NCI-H1105 (cell line): ENCODE measurements around the gene MAP7.
"Not testable (repeated sequence)": the region's sequence is repeated elsewhere in the genome, so short reads cannot be mapped to it uniquely, and the experiment has no call there.

Experiments used
- DNase-seq: peaks from one replicate; lab custom pipeline; 2025; lab: John Stamatoyannopoulos, UW

Gene MAP7

DNA sequence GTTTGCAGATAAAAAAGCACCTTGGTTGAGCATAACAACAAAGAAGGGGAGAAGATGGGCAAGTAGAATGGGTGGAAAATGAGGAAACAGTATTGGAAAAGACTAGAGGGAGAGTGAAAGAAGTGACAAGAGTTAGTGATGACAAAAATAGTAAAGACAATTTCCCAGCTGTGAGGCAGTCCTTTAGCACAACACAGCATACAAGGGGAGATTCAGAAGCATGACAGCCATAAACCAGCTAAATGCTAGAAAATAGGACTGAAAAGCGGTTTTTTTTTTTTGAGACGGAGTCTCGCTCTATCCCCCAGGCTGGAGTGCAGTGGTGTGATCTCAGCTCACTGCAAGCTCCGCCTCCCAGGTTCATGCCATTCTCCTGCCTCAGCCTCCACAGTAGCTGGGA lies 174.4 kb downstream of the MAP7 start:
- DNase-seq = not testable (repeated sequence)

DNA sequence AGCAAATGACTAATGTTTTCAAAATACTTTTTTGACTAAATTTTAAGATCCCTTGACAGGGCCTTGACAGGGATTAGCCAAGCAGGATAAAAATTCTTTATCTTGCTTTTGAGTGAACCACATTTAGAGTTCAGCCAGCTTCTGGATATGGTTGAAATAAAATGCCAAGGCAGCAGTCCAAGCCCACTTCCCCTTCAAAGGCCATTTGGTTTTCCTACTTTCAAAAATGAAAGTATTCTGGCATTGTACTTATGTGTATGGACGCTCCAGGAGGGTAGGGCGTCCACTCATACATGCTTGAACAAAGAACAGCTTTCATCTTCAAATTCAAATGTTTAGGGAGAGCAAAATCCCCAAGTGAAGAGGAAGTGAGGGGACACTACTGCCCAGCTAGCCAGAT lies 178.3 kb downstream of the MAP7 start:
- DNase-seq = no peak

DNA sequence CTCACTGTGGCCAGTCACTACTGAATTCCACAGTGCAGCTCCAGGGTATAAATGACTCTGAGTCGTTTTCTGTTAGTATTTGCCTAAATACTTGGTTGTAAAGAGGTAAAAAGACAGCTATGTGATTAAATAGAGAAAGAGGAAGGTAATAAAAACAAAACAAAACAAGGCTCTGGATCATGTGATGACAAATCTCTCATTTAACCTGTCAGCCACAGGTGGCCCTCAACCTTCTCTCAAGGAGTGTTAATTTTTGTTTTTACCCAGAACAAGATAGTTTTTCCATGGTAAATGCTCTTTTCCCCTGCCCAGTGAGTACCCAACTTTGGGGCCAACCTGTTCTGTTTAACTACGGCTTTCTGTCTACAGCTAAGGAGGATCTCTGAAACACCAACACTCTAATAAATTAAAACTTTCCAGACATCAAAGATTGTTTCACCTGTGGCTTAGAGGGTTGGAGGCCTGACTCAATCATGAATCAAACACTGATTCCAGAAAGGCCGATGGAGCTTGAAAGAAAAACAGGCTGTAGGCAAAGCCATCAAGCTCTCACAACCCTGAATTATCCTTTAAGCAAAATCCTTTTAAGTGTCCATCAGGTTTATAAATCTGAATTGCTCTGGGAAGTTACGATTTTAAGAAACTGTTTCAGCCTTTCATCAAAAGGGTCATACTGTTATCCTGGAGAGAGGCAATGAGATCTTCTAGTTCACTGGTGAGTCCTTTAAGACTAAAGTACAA lies 179.1 kb downstream of the MAP7 start:
- DNase-seq = no peak

DNA sequence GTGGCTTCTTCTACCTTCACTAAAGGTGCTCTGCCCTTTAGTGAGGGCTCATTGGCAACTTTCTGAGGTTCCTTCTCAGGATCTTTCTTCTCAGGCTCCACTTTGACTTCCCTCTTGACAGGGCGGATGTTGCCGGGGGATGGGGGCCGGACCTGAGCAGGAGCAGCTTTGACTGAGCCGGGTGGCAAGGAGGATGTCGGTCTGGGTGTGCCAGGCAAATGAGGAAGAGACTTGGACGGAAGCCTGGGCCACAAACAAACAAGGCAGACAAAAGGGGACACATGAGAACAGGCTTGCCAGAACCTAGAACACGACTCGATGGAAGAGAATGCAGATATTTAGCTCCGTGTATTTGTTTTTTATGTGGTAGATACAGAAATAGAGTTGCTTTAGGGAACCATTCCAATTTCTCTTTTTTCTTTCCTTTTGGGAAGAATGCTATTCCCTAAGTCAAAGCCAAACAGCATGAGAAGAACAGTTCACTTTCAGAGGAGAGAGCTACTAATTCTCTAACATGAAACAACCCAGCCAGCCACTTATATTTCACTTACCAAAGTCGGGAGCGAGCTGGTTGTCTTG lies 184.4 kb downstream of the MAP7 start:
- no peak for DNase-seq

DNA sequence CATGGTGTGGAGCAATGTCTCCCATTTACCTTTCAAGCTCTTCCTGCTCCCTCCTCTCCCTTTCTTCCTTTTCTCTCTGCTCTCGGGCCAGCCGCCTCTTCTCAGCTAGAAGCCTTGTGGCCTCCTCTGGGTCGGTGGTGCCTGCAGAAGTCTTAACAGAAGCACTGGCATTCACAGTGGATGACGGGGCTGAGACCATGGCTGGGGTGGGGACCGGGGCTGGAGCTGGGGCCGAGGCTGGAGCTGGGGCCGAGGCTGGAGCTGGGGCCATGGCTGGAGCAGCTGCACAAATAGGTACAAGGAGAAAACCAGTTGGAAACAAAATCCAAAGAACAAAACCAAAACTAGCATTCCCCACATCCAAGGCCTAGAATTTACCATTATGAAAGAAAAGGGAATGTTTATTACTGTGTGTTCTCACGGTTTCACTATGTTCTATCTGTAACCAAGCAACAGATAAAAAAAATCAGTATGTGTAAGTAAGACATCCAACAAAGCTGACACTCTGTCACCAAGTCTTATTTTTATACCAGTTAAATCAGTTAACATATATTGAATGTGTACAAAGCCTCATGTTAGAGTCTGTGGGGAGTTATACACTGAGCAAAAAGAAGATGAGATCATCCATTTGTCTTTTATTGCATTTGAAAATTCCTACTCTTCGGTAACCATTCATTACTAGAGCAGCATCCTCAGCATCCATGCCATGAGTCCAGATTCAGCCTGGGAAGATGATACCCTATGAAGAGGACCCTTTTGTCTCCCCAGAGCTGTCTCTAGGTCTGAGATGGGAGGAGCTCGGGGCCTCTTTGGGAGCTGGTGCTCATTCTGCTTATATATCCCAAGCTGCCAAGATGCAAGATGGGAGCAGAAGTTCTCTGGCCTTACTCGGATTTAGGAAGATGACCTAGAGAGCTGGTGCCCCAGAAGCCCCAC lies 187.5 kb downstream of the MAP7 start:
- DNase-seq = no peak

DNA sequence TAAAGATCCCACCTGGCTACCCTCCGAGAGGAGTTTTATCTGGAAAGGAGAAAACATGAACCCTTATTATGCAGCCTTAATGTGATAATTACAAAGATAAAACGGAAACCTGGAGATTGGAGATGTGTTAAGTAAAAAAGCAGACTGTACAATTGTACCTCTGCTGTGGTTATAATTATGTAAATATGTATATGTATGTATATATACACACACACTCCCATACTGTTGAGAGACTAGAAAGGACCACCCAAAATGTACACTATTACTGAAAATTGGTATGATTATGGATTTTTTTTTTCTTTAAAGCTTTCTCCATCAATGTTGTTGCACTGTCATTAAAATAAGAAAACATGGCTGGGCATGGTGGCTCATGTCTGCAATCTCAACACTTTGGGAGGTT lies 188.4 kb downstream of the MAP7 start:
- DNase-seq = no peak

DNA sequence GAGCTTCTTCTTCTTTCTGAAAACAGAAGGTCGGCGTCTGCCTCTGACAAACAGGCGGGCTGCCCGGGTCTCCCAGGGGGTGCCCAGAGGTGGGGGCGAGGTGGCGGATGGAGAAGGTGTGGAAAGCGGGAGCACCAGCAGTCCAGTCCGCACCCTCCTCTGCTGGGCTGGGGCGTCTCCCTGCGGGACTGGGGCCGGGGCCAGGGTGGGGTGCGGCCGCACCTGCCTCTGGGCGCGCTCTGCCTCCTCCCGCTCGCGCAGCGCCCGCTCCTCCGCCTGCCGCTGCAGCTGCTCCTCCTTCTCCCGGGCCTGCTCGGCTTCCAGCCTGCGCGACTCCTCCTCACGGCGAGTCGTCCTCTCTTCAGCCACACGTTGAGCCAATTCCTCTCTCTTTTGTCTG lies 189.4 kb downstream of the MAP7 start:
- no peak for DNase-seq

DNA sequence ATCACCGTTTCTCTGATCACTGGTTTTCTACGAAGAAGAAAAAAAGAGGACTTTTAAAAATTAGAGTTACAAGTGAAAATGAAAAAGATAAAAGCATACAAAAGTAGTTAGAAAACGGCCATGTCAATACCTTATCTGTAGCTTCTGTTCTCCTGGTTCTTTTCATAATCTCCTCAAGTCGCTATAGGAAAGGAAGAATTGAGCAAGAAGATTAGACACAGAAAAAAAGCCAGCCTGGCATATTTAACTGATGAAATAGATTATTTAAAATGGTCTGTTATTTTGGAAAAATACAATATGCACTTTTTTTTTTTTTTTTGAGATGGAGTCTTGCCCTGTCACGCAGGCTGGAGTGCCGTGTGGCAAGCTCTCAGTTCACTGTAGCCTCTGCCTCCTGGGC lies 190.4 kb downstream of the MAP7 start:
- DNase-seq = no peak

DNA sequence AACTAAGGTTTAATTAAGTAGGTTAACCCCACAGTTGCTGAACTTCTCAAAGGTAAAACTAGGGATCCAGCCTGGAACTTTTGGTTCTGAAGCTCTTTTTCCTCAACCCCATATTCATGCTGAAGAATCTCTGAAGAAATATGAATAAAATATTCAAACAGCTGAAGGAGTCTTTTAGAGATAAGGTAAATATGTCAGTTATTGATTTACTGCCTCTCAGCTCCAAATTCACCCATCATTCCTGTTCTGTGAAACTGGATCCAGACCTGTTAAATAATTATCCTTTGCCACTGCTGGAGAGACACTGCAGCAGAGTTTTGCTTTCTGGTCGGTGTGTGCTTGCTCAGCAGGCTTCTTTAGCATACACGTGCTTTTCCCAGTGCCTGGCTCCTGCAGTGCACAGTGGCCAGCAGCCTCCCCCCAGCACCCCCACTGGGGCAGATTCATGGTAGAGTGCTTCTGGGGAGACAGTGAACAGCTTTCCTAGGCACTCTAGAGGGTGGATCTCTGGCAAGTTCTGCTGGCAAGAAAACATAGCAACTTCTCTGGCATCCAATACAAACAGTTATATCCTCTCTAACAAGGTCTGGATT lies 198.6 kb downstream of the MAP7 start:
- peak; percentile 15 for DNase-seq

DNA sequence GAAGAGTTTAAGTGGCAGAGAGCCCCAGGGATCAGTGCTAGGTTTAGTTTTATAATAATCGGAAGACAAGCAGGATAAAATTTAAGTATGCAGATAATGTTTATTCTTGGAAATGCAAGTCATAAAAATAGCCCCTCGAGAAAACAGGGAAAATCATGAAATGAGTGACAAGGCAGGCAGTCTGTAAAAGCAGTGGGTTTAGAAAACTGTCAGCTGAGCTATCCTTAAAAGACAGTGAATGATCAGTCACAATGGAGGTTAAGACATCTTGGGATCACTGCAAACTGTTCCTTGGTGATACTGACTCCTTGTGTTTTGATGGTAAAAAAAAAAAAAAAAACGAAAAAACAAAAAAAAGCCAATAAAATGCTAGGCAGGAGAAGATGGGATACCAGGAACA lies 199.3 kb downstream of the MAP7 start:
- no peak for DNase-seq

DNA sequence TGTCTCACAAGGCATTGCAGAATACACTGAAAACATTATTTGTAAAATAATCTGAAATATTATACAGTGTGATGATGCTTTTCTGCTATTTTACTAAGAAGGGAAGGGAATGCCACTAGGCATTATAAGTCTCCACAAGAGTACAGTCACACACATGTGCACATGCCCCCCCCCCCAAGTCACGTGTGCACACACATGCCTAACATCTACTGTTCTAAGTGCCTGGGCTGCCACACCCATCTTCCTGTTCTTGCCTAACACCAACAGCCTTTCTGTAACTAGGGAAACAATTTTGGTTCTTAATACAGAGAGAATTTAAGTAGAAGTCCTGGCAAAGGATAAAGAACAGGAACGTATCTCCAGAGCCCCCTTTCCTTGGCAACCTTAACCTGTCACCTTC lies 202.4 kb downstream of the MAP7 start:
- peak; percentile 83 for DNase-seq

DNA sequence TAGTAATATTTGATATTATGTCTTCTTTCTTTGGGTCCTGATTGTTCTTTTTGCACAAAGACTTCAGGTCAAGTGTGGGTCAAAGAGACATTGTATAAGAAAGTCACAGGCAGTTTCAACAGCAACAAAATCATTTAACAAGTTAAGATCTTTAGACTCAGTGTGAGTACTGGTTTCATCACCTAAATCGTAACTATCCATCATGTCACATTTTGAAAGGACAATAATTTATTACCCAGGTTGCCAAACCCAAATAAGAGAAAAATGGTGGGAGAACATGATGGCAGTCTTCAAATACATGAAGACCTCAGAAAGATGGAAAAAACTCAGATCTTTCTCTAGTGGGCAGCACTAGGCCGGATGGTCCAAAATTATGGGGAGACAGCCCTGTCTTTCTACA lies 205.1 kb downstream of the MAP7 start:
- DNase-seq = no peak

DNA sequence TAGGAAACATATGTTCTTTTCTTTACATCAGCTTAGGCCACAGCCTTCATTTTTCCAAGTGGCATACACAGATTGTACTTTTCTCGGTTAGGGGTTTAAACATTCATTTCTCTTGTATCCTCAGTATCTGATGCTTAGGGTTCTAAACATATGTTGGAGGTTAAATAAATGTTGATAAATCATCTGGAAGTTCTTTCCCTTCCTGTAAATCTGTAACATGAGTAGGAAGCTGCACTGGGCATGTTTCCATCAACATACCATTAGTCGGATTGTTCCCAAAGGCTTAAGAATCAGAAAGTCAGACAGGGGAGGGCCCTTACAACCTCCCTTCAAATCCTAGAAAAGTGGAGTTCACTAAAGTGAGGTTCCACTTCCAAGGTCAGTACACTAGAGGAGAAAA lies 205.8 kb downstream of the MAP7 start:
- no peak for DNase-seq

DNA sequence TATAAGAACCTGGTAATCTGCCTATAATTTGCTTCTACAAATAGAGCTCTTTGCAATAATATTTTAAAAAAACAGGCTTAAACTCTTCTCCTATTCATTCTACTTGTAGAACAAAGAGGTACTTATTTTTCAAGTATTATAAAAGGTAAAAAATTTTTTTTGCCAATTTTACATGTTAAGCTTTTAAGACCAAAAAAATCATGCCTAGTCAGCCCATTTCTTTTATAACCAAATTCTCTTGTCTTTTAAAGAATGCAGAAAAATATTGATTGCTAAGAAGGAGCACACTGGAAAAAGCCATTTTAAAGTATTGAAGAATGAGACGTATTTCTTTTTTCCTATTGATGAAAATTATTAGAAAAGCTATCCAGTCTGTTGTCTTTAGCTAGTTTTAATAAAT lies 206.5 kb downstream of the MAP7 start:
- no peak for DNase-seq

DNA sequence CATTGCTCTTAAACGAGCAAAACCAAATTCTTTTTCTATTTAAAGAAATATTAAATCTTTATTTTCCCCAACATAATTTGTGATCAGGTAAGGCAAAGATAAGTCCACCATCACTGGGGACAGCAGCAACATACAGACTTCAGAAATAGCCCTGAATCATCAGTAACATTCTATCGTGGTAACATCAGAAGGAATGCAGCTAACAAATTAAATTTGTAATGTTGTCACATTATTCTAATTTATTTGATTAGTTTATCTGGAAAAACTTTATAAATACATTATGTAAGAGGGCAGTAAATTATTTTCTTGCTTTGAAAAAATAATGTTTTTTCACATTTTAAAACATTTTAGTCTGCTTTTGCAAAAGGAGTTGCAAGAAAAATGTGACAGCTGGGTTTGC lies 206.9 kb downstream of the MAP7 start:
- no peak for DNase-seq

DNA sequence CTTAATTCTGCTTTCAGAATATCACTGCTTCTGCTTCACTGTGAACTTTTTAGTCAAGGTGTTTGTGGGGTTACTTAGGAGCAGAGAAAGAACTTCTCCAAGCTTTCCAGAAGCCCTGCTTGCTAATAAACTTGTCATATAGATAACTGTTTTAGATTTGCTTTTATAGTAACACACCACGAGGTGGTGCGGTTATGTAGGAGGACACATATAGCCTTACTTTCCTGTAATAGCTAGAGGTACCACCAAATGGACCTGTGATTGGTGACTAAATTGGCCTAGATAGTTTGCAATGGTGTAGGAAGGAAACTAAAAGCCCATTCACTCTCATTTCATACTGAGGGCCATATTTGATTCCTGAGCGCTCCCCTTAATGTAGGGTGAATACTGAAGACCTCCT lies 208.3 kb downstream of the MAP7 start:
- no peak for DNase-seq

DNA sequence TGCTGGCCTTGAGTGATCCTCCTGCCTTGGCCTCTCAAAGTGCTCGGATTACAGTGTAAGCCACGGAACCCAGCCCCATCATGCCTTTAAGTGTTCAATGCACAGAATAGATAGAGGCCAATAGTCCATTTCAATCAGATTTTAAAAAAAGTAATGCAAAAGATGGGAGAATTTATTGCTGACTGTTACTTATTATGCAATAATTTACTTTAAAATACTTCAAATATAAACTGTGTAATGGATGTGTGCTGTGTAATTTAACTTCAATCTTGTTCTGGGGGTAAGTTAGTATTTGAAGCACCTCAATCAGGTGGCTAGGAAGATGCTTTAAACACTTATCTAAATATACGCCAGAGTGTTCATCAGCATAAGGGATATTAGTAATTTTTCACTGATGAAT lies 208.9 kb downstream of the MAP7 start:
- DNase-seq = no peak

DNA sequence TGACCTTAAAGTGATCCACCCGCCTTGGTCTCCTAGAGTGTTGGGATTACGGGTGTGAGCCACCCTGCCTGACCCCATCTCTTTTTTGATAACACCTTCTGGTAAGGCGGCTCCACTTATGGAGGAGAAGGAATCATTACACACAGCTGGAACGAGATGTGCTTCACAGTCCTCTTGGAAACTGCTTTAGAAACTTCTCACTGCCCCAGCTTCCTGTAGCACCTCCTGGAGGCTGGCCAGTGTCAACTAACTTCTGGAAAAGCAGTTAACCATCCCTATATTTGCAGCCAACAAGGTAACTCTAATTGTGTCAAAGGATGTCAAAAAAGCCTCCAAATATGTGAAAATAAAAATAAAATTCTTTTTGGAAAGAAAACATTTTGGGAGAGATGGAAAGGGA lies 211.7 kb downstream of the MAP7 start:
- no peak for DNase-seq

DNA sequence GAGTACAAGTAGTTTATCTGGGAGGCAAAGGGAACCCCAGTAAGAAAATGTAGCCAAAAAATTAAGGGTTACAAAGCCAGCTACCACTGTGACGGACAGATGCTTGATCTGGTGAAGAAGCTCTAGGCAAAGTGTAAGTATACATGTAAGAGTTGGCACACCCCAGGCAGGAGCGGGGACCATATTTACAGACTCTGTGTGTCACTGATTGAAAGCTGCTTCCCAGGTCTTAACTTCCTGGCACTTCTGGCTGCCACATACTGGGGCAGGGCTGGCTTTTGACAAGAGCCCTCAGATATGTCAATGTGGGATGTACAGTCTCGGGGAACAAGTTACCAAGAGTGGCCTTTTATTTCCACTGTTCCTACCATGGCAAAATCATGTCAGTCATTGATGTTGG lies 212.6 kb downstream of the MAP7 start:
- no peak for DNase-seq

DNA sequence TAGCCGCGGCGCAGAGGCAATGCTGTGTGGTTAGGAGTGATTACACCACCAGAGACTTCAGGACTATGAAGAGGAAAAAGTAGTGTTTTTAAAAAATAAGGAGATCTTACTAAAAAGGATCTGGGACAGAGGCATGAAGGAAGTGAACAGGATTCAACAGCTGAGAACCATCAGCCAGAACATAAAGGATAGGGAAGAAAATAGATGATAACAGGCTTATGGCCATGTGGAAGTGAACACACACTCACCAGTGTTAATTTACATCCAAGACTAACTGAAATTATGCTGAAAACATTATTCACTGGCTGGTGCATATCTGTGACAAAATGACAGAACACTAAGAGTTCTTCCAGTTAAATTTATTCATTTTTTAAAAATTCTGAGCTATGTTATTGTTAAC lies 213.1 kb downstream of the MAP7 start:
- no peak for DNase-seq

DNA sequence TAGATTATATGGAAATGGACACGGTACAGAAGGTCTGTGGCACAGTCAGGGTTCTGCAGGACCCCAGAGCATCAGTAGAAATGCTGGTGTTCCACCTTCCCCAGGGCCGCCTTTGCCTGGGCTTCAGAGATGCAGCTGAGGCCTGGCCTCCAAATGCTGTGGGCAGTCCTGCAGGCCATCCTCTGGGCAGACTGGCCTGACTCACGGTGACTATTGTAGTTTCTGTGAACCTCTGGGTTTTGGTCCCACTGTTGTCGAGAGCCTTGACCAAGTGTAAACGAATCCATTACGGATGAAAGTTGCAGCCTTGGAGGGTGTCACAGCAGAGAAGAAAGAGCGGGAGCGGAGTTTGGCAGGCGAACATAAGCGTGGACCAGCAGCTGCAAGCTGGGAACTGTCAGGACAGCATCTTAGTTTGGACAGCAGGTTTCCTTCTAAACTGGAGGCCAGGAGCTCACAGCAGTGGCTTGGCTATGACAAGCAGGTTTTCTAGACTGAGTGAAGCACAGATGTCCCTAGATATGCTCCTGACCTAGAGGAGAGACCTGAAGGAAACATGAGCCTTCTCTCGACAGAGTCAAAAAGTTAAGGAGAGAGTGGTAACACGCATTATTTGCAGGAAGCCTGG lies 214.4 kb downstream of the MAP7 start:
- no peak for DNase-seq

DNA sequence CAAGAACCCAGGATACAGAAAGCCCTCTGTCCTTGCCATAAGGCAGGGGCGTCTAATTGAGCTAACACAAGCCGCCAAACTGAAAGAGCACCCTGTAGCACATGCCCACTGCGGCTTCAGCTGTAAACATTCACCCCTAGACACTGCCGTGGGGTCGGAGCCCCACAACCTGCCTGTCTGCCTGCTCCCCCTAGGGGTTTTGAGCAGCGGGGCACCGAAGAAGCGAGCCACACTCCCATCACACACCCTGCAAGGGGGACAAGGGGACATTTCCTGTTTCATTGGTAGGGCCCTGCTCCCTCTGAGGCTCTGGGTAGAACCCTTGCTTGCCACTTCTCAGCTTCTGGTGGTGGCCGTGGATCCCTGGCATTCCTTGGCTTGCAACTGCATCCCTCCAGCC lies 215.4 kb downstream of the MAP7 start:
- DNase-seq = no peak
